Measurements from ENCODE around the gene HOXD8.

Gene HOXD8

GRCh38 chr2:176126929-176127773 lies 2.4 kb upstream of the HOXD8 start:
- no peaks in the 10 kb centered on the region for H3K36me3 ChIP-seq (ENCODE audit: control insufficient read depth, insufficient read depth, low read length)
- no peak overlapping the region for H3K4me3 ChIP-seq (ENCODE audit: low read length)
- H3K4me1 ChIP-seq (ENCODE audit: control insufficient read depth, insufficient read depth, low read length), result peaks cover 4% of the 10 kb centered on the region
- H3K9ac ChIP-seq (ENCODE audit: low read length), result no peak overlapping the region
- peaks cover 14% of the 10 kb centered on the region for H3K27me3 ChIP-seq (ENCODE audit: control insufficient read depth, insufficient read depth, low read length)
- no peak overlapping the region for H3K27ac ChIP-seq (ENCODE audit: low read depth, low read length)

- H3K9ac ChIP-seq (ENCODE audit: low read length), result no peak overlapping the region
- no peaks in the 10 kb centered on the region for H3K36me3 ChIP-seq (ENCODE audit: control insufficient read depth, insufficient read depth, low read length)
- H3K4me3 ChIP-seq (ENCODE audit: low read length), result no peak overlapping the region
- peaks cover 14% of the 10 kb centered on the region for H3K27me3 ChIP-seq (ENCODE audit: control insufficient read depth, insufficient read depth, low read length)
- peaks cover 4% of the 10 kb centered on the region for H3K4me1 ChIP-seq (ENCODE audit: control insufficient read depth, insufficient read depth, low read length)
- no peak overlapping the region for H3K27ac ChIP-seq (ENCODE audit: low read depth, low read length)
These were observed 1.8 kb upstream of the HOXD8 start for GRCh38 chr2:176127774-176128072.

- H3K27me3 ChIP-seq (ENCODE audit: control insufficient read depth, insufficient read depth, low read length), result peaks cover 11% of the 10 kb centered on the region
- H3K4me1 ChIP-seq (ENCODE audit: control insufficient read depth, insufficient read depth, low read length), result peaks cover 5% of the 10 kb centered on the region
- peak overlapping the region; percentile 91 for H3K27ac ChIP-seq (ENCODE audit: low read depth, low read length)
- H3K36me3 ChIP-seq (ENCODE audit: control insufficient read depth, insufficient read depth, low read length), result no peaks in the 10 kb centered on the region
- peak overlapping the region; percentile 1 for H3K9ac ChIP-seq (ENCODE audit: low read length)
- peak overlapping the region; percentile 71 for H3K4me3 ChIP-seq (ENCODE audit: low read length)
These were observed 1.1 kb upstream of the HOXD8 start for GRCh38 chr2:176128172-176128981.

- Histone ChIP-seq H3K4me1 (ENCODE audit: control insufficient read depth, insufficient read depth, low read length) (peaks cover 6% of the 10 kb centered on the region), H3K36me3 (ENCODE audit: control insufficient read depth, insufficient read depth, low read length) (no peaks in the 10 kb centered on the region), H3K27ac (ENCODE audit: low read depth, low read length) (peak overlapping the region; percentile 91), H3K27me3 (ENCODE audit: control insufficient read depth, insufficient read depth, low read length) (peaks cover 5% of the 10 kb centered on the region), H3K9ac (ENCODE audit: low read length) (no peak overlapping the region), H3K4me3 (ENCODE audit: low read length) (peak overlapping the region; percentile 71)
These were observed 275 bp downstream of the HOXD8 start for GRCh38 chr2:176129813-176130146.

- H3K4me1 ChIP-seq (ENCODE audit: control insufficient read depth, insufficient read depth, low read length), result peaks cover 6% of the 10 kb centered on the region
- no peaks in the 10 kb centered on the region for H3K36me3 ChIP-seq (ENCODE audit: control insufficient read depth, insufficient read depth, low read length)
- peak overlapping the region; percentile 91 for H3K27ac ChIP-seq (ENCODE audit: low read depth, low read length)
- H3K4me3 ChIP-seq (ENCODE audit: low read length), result peak overlapping the region; percentile 71
- H3K27me3 ChIP-seq (ENCODE audit: control insufficient read depth, insufficient read depth, low read length), result peaks cover 5% of the 10 kb centered on the region
- no peak overlapping the region for H3K9ac ChIP-seq (ENCODE audit: low read length)
These were observed 847 bp downstream of the HOXD8 start for GRCh38 chr2:176130147-176130956.

GRCh38 chr2:176130957-176131847 lies 1.7 kb downstream of the HOXD8 start:
- H3K4me1 ChIP-seq (ENCODE audit: control insufficient read depth, insufficient read depth, low read length), result peaks cover 6% of the 10 kb centered on the region

GRCh38 chr2:176131848-176132158 lies 2.3 kb downstream of the HOXD8 start:
- Histone ChIP-seq H3K9ac (ENCODE audit: low read length) (no peak overlapping the region), H3K4me1 (ENCODE audit: control insufficient read depth, insufficient read depth, low read length) (peaks cover 6% of the 10 kb centered on the region), H3K4me3 (ENCODE audit: low read length) (peak overlapping the region; percentile 58), H3K27me3 (ENCODE audit: control insufficient read depth, insufficient read depth, low read length) (peaks cover 5% of the 10 kb centered on the region), H3K27ac (ENCODE audit: low read depth, low read length) (no peak overlapping the region), H3K36me3 (ENCODE audit: control insufficient read depth, insufficient read depth, low read length) (no peaks in the 10 kb centered on the region)

More at GRCh38 chr2:176130957-176131847, 1.7 kb downstream of the HOXD8 start:
- Histone ChIP-seq H3K27ac (ENCODE audit: low read depth, low read length) (peak overlapping the region; percentile 91), H3K9ac (ENCODE audit: low read length) (no peak overlapping the region), H3K36me3 (ENCODE audit: control insufficient read depth, insufficient read depth, low read length) (no peaks in the 10 kb centered on the region), H3K27me3 (ENCODE audit: control insufficient read depth, insufficient read depth, low read length) (peaks cover 5% of the 10 kb centered on the region), H3K4me3 (ENCODE audit: low read length) (peak overlapping the region; percentile 71)

GRCh38 chr2:176132205-176133171 lies 3.0 kb downstream of the HOXD8 start:
- Histone ChIP-seq H3K9ac (ENCODE audit: low read length) (no peak overlapping the region), H3K27ac (ENCODE audit: low read depth, low read length) (peak overlapping the region; percentile 29), H3K27me3 (ENCODE audit: control insufficient read depth, insufficient read depth, low read length) (peaks cover 9% of the 10 kb centered on the region), H3K36me3 (ENCODE audit: control insufficient read depth, insufficient read depth, low read length) (no peaks in the 10 kb centered on the region), H3K4me3 (ENCODE audit: low read length) (peak overlapping the region; percentile 58), H3K4me1 (ENCODE audit: control insufficient read depth, insufficient read depth, low read length) (peaks cover 6% of the 10 kb centered on the region)

GRCh38 chr2:176133389-176133788 lies 3.9 kb downstream of the HOXD8 start:
- Histone ChIP-seq H3K4me1 (ENCODE audit: control insufficient read depth, insufficient read depth, low read length) (peaks cover 6% of the 10 kb centered on the region), H3K27me3 (ENCODE audit: control insufficient read depth, insufficient read depth, low read length) (peaks cover 9% of the 10 kb centered on the region), H3K9ac (ENCODE audit: low read length) (no peak overlapping the region), H3K36me3 (ENCODE audit: control insufficient read depth, insufficient read depth, low read length) (no peaks in the 10 kb centered on the region), H3K4me3 (ENCODE audit: low read length) (no peak overlapping the region), H3K27ac (ENCODE audit: low read depth, low read length) (no peak overlapping the region)

GRCh38 chr2:176134035-176134434 lies 4.5 kb downstream of the HOXD8 start:
- H3K4me3 ChIP-seq (ENCODE audit: low read length), result no peak overlapping the region
- H3K9ac ChIP-seq (ENCODE audit: low read length), result no peak overlapping the region
- H3K4me1 ChIP-seq (ENCODE audit: control insufficient read depth, insufficient read depth, low read length), result peaks cover 6% of the 10 kb centered on the region
- H3K27ac ChIP-seq (ENCODE audit: low read depth, low read length), result no peak overlapping the region
- peaks cover 4% of the 10 kb centered on the region for H3K27me3 ChIP-seq (ENCODE audit: control insufficient read depth, insufficient read depth, low read length)
- no peaks in the 10 kb centered on the region for H3K36me3 ChIP-seq (ENCODE audit: control insufficient read depth, insufficient read depth, low read length)

- Histone ChIP-seq H3K4me3 (ENCODE audit: low read length) (no peak overlapping the region), H3K9ac (ENCODE audit: low read length) (no peak overlapping the region), H3K4me1 (ENCODE audit: control insufficient read depth, insufficient read depth, low read length) (peaks cover 6% of the 10 kb centered on the region), H3K27ac (ENCODE audit: low read depth, low read length) (peak overlapping the region; percentile 86), H3K36me3 (ENCODE audit: control insufficient read depth, insufficient read depth, low read length) (no peaks in the 10 kb centered on the region), H3K27me3 (ENCODE audit: control insufficient read depth, insufficient read depth, low read length) (peaks cover 4% of the 10 kb centered on the region)
These were observed 5.5 kb downstream of the HOXD8 start for GRCh38 chr2:176135035-176135440.

All from rectal smooth muscle tissue (tissue), 1 donor.